IMR-90 (cell line): ENCODE measurements around the gene A1BG. TPM values are rescaled to one million over a fixed set of nuclear protein-coding genes. Genes with fewer than 3 reads are reported as not detected.

ENCODE experiments used
- ATAC-seq: fragments of 200-7000 bp; cut with Tn5 transposase; 2 replicates; pipeline ENCODE4 v1.9.1; 2020; ENCODE audit warnings: low read depth, mild to moderate bottlenecking, moderate library complexity
- BruUV-seq: library from RNA; stranded (reverse); fragments of 400-500 nt; replicated peaks from 2 replicates; lab custom pipeline; 2021; lab: Mats Ljungman, UMichigan
- CTCF ChIA-PET: fragments of 300-600 bp; formaldehyde crosslinking; extraction: SDS; loops from one replicate; lab custom pipeline; 2021; ENCODE audit warnings: antibody characterized with exemption; lab: Yijun Ruan, JAX
- POLR2A ChIA-PET: fragments of 300-600 bp; sonication (Branson Sonifier 250); formaldehyde crosslinking; loops from one replicate; lab custom pipeline; 2022; ENCODE audit warnings: antibody characterized with exemption; ENCODE audit not compliant: unreplicated experiment; lab: Charles Lee
- DNase-seq: peaks from one replicate; pipeline ENCODE4 v3.0.0; 2013
- H2AFZ ChIP-seq: replicated peaks from 2 replicates; pipeline ENCODE3; 2013; ENCODE audit warnings: low read length, mild to moderate bottlenecking; ENCODE audit not compliant: poor library complexity
- H2AK5ac ChIP-seq: 2 replicates; pipeline ENCODE4 v1.6.1; 2013; ENCODE audit warnings: low read depth, low read length, inconsistent platforms
- H2AK9ac ChIP-seq: replicated peaks from 2 replicates; pipeline ENCODE3; 2013; ENCODE audit warnings: mild to moderate bottlenecking, low read depth, low read length, moderate library complexity; ENCODE audit not compliant: poor library complexity
- H2BK120ac ChIP-seq: 2 replicates; pipeline ENCODE4 v1.6.1; 2013; ENCODE audit warnings: low read depth, low read length, inconsistent platforms
- H2BK15ac ChIP-seq: 3 replicates; pipeline ENCODE4 v1.6.1; 2013; ENCODE audit warnings: low read depth, low read length, inconsistent platforms
- H2BK20ac ChIP-seq: 2 replicates; pipeline ENCODE4 v1.6.1; 2013; ENCODE audit warnings: low read depth, mild to moderate bottlenecking, inconsistent platforms, low read length, moderate library complexity
- H2BK5ac ChIP-seq: 2 replicates; pipeline ENCODE4 v1.6.1; 2013; ENCODE audit warnings: mild to moderate bottlenecking, low read depth, low read length, inconsistent platforms; ENCODE audit not compliant: poor library complexity, severe bottlenecking
- H3K14ac ChIP-seq: replicated peaks from 2 replicates; pipeline ENCODE4 v1.6.1; 2013; ENCODE audit warnings: low read depth, low read length, inconsistent platforms
- H3K18ac ChIP-seq: 2 replicates; pipeline ENCODE4 v1.6.1; 2013; ENCODE audit warnings: low read depth, low read length, control low read depth
- H3K23ac ChIP-seq: 2 replicates; pipeline ENCODE4 v1.6.1; 2013; ENCODE audit warnings: low read depth, low read length, inconsistent platforms
- H3K27ac ChIP-seq: 2 replicates; pipeline ENCODE4 v1.5.1; 2013; ENCODE audit warnings: mild to moderate bottlenecking, control low read depth, low read length; ENCODE audit not compliant: insufficient read depth
- H3K27me3 ChIP-seq: 2 replicates; pipeline ENCODE4 v1.6.1; 2013; ENCODE audit warnings: low read length; ENCODE audit not compliant: control insufficient read depth, insufficient read depth
- H3K36me3 ChIP-seq: 2 replicates; pipeline ENCODE4 v1.6.1; 2013; ENCODE audit warnings: low read length, mixed read lengths; ENCODE audit not compliant: control insufficient read depth, insufficient read depth
- H3K4ac ChIP-seq: 2 replicates; pipeline ENCODE4 v1.6.1; 2013; ENCODE audit warnings: low read depth, low read length, inconsistent platforms
- H3K4me1 ChIP-seq: 2 replicates; pipeline ENCODE4 v1.6.1; 2013; ENCODE audit warnings: low read length, mixed read lengths; ENCODE audit not compliant: control insufficient read depth, insufficient read depth
- H3K4me2 ChIP-seq: 2 replicates; pipeline ENCODE4 v1.6.1; 2013; ENCODE audit warnings: low read depth, mild to moderate bottlenecking, control low read depth, low read length, moderate library complexity
- H3K4me3 ChIP-seq: 2 replicates; pipeline ENCODE4 v1.5.1; 2013; ENCODE audit warnings: low read depth, mild to moderate bottlenecking, control low read depth, low read length, moderate library complexity; ENCODE audit not compliant: insufficient read depth
- H3K56ac ChIP-seq: 2 replicates; pipeline ENCODE4 v1.6.1; 2013; ENCODE audit warnings: low read length, inconsistent platforms; ENCODE audit not compliant: insufficient read depth; ENCODE audit errors: extremely low read depth
- H3K79me1 ChIP-seq, 2 experiments: 2 replicates each; pipeline ENCODE4 v1.6.1; 2013; ENCODE audit warnings: low read length in 2 of 2, inconsistent platforms in 1 of 2, low read depth in 1 of 2
- H3K9ac ChIP-seq: 2 replicates; pipeline ENCODE4 v1.6.1; 2013; ENCODE audit warnings: low read depth, low read length, control low read depth
- H3K9me1 ChIP-seq: 2 replicates; pipeline ENCODE4 v1.6.1; 2013; ENCODE audit warnings: low read length, inconsistent platforms; ENCODE audit not compliant: insufficient read depth
- H3K9me3 ChIP-seq: 2 replicates; pipeline ENCODE4 v1.6.1; 2013; ENCODE audit warnings: low read length; ENCODE audit not compliant: control insufficient read depth, insufficient read depth
- H4K20me1 ChIP-seq: 2 replicates; pipeline ENCODE4 v1.6.1; 2013; ENCODE audit warnings: low read length, inconsistent platforms; ENCODE audit not compliant: insufficient read depth
- H4K5ac ChIP-seq: 2 replicates; pipeline ENCODE4 v1.6.1; 2013; ENCODE audit warnings: mild to moderate bottlenecking, low read depth, low read length, control low read depth
- H4K8ac ChIP-seq, 2 experiments: 2 replicates each; pipeline ENCODE4 v1.6.1; 2013; ENCODE audit warnings: low read depth in 2 of 2, low read length in 2 of 2, control low read depth in 1 of 2, inconsistent platforms in 1 of 2
- H4K91ac ChIP-seq: 2 replicates; pipeline ENCODE4 v1.6.1; 2013; ENCODE audit warnings: low read depth, low read length, inconsistent platforms; ENCODE audit not compliant: insufficient read depth
- BHLHE40 ChIP-seq: fragments of 150-350 bp; IDR thresholded peaks from 2 replicates; pipeline ENCODE4 v1.6.1; 2016; ENCODE audit warnings: mild to moderate bottlenecking, low read depth, low read length
- CEBPB ChIP-seq: IDR thresholded peaks from 2 replicates; pipeline ENCODE4 v1.6.1; 2012; ENCODE audit warnings: low read depth, low read length, improper control_type of control experiment
- CHD1 ChIP-seq: IDR thresholded peaks from 2 replicates; pipeline ENCODE4 v1.6.1; 2012; ENCODE audit warnings: low read depth, low read length, improper control_type of control experiment
- FOS ChIP-seq: fragments of 150-350 bp; IDR thresholded peaks from 2 replicates; pipeline ENCODE4 v1.6.1; 2016; ENCODE audit warnings: low read depth, low read length
- MAFK ChIP-seq: IDR thresholded peaks from 2 replicates; pipeline ENCODE4 v1.6.1; 2012; ENCODE audit warnings: low read depth, low read length, improper control_type of control experiment
- MAZ ChIP-seq: IDR thresholded peaks from 2 replicates; pipeline ENCODE4 v1.6.1; 2012; ENCODE audit warnings: low read depth, mild to moderate bottlenecking, low read length, improper control_type of control experiment, moderate library complexity, borderline replicate concordance
- MXI1 ChIP-seq: IDR thresholded peaks from 2 replicates; pipeline ENCODE4 v1.6.1; 2012; ENCODE audit warnings: low read depth, mild to moderate bottlenecking, low read length, moderate library complexity, borderline replicate concordance
- NFE2L2 ChIP-seq: fragments of 150-350 bp; IDR thresholded peaks from 2 replicates; pipeline ENCODE4 v1.6.1; 2016; ENCODE audit warnings: low read depth, mild to moderate bottlenecking, low read length
- POLR2A ChIP-seq: IDR thresholded peaks from 2 replicates; pipeline ENCODE4 v1.6.1; 2012; ENCODE audit warnings: mild to moderate bottlenecking, low read depth, low read length
- RAD21 ChIP-seq: IDR thresholded peaks from 2 replicates; pipeline ENCODE4 v1.6.1; 2012; ENCODE audit warnings: low read length, improper control_type of control experiment
- RCOR1 ChIP-seq: IDR thresholded peaks from 2 replicates; pipeline ENCODE4 v1.6.1; 2012; ENCODE audit warnings: mild to moderate bottlenecking, low read length, improper control_type of control experiment; ENCODE audit not compliant: insufficient replicate concordance
- RFX5 ChIP-seq: IDR thresholded peaks from 2 replicates; pipeline ENCODE4 v1.8.0; 2012; ENCODE audit warnings: low read depth, mild to moderate bottlenecking, low read length, moderate library complexity
- SMC3 ChIP-seq: fragments of 150-350 bp; IDR thresholded peaks from 2 replicates; pipeline ENCODE4 v1.6.1; 2016; ENCODE audit warnings: low read depth, mild to moderate bottlenecking, antibody characterized with exemption, low read length, moderate library complexity
- WGBS, 2 experiments: methylation state at CpG; one replicate each; pipeline versions ENCODE4 v1.1.5 to v1.1.7; 2013; ENCODE audit warnings: missing lambda C conversion rate in 2 of 2; ENCODE audit not compliant: insufficient read length in 1 of 2; ENCODE audit errors: extremely low coverage in 2 of 2; 5-methylcytosine and 5-hydroxymethylcytosine counted together
- dilution Hi-C: fragments of 300-500 bp; cut with HindIII; formaldehyde crosslinking; loops from one replicate; pipeline ENCODE4 v1.14.3; 2018; ENCODE audit warnings: low sequenced_read_pairs; ENCODE audit not compliant: unreplicated experiment
- in situ Hi-C: fragments of 300-500 bp; cut with MboI; formaldehyde crosslinking; loops from 3 replicates; pipeline ENCODE4 v1.14.3; 2019; ENCODE audit warnings: low sequenced_read_pairs, inconsistent platforms, mixed read lengths
- intact Hi-C: fragments of 100-400 bp; cut with micrococcal nuclease; formaldehyde crosslinking; loops from 2 replicates; pipeline ENCODE4 v1.10.0; 2022
- polyA plus RNA-seq, 3 experiments: library from polyadenylated mRNA; depleted of rRNA; stranded (reverse); fragments of >200 nt; gene quantifications; 2 replicates each; pipeline ENCODE4 v1.2.3, GENCODE V29; 2012; ENCODE audit warnings: low replicate concordance in 1 of 3
- total RNA-seq: library from RNA; depleted of rRNA; stranded (reverse); fragments of >200 nt; gene quantifications from 2 replicates; pipeline ENCODE4 v1.2.3, GENCODE V29; 2012
- TF ChIP-seq, protein P1 (sequence below): fragments of 150-350 bp; IDR thresholded peaks from 2 replicates; pipeline ENCODE4 v1.6.1; 2016; ENCODE audit warnings: low read depth, mild to moderate bottlenecking, low read length, moderate library complexity, borderline replicate concordance
- TF ChIP-seq, protein P2 (sequence below): fragments of 150-350 bp; IDR thresholded peaks from 2 replicates; pipeline ENCODE4 v1.6.1; 2017; ENCODE audit warnings: mild to moderate bottlenecking, antibody characterized with exemption, low read length, low read depth
- TF ChIP-seq, protein P3 (sequence below): conservative IDR thresholded peaks from 2 replicates; pipeline ENCODE4 v1.5.1; 2012; ENCODE audit warnings: mild to moderate bottlenecking, low read depth, low read length, improper control_type of control experiment

Gene A1BG
- total and polyA plus RNA-seq, 2 of the 4 experiments (the other 2 are of a cell fraction): 4.5 to 54.5 TPM

DNA sequence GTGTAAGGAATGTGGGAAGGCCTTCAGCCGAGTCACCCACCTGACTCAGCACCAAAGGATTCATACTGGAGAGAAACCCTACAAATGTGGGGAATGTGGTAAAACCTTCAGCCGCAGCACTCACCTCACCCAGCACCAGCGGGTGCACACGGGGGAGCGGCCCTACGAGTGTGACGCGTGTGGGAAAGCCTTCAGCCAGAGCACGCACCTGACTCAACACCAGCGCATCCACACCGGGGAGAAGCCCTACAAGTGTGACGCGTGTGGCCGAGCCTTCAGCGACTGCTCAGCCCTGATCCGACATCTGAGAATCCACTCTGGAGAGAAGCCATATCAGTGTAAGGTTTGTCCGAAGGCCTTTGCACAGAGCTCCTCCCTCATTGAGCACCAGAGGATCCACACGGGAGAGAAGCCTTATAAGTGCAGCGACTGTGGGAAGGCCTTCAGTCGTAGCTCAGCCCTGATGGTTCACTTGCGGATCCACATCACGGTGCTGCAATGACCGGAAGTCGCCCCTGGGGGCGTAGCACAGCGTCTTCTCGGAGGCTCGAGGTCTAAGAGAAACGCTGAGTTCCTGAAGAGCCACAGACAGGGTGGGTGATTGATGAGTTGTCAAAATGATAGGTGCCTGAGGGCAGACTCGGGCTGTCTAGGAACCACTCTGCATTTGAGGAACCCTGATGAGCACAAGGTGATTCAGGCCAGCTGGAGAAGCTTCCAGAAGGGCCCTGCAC is 14.3 kb downstream of the A1BG start:
- CTCF ChIA-PET: no interaction called here
- no TSS peak for BruUV-seq
- no peak overlapping the region for H3K23ac ChIP-seq
- no peak for ATAC-seq
- DNase-seq: peak; percentile 7
- no peak overlapping the region for H2BK5ac ChIP-seq
- intact Hi-C loops (no loop called here), in situ Hi-C loops (no loop called here), dilution Hi-C loops (no loop called here)
- H2AFZ ChIP-seq: no peak overlapping the region
- POLR2A ChIA-PET: no interaction called here
- no peak overlapping the region for H3K4ac ChIP-seq
- H3K4me1 ChIP-seq: no peaks in the 10 kb centered on the region
- H3K14ac ChIP-seq: no peak overlapping the region
- no peak overlapping the region for H2AK5ac ChIP-seq
- H3K9me3 ChIP-seq: peaks cover 15% of the 10 kb centered on the region
- no peak overlapping the region for H3K9ac ChIP-seq
- H3K18ac ChIP-seq: no peak overlapping the region
- no peak overlapping the region for H3K27ac ChIP-seq
- peaks cover 47% of the 10 kb centered on the region for H3K36me3 ChIP-seq
- H2AK9ac ChIP-seq: peak overlapping the region; percentile 37
- no peaks in the 10 kb centered on the region for H3K27me3 ChIP-seq
- no peak overlapping the region for H3K56ac ChIP-seq
- H4K91ac ChIP-seq: no peak overlapping the region
- no peak overlapping the region for H4K5ac ChIP-seq
- TF ChIP-seq POLR2A (no peak), RCOR1 (no peak), MAFK (no peak), RAD21 (no peak), CHD1 (no peak), SMC3 (no peak), RFX5 (no peak), MXI1 (no peak), NFE2L2 (no peak), MAZ (no peak), CEBPB (no peak), BHLHE40 (no peak), FOS (no peak)
- TF ChIP-seq, protein P1, sequence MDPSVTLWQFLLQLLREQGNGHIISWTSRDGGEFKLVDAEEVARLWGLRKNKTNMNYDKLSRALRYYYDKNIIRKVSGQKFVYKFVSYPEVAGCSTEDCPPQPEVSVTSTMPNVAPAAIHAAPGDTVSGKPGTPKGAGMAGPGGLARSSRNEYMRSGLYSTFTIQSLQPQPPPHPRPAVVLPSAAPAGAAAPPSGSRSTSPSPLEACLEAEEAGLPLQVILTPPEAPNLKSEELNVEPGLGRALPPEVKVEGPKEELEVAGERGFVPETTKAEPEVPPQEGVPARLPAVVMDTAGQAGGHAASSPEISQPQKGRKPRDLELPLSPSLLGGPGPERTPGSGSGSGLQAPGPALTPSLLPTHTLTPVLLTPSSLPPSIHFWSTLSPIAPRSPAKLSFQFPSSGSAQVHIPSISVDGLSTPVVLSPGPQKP: no peak
- TF ChIP-seq, protein P2, sequence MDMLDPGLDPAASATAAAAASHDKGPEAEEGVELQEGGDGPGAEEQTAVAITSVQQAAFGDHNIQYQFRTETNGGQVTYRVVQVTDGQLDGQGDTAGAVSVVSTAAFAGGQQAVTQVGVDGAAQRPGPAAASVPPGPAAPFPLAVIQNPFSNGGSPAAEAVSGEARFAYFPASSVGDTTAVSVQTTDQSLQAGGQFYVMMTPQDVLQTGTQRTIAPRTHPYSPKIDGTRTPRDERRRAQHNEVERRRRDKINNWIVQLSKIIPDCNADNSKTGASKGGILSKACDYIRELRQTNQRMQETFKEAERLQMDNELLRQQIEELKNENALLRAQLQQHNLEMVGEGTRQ: no peak
- TF ChIP-seq, protein P3, sequence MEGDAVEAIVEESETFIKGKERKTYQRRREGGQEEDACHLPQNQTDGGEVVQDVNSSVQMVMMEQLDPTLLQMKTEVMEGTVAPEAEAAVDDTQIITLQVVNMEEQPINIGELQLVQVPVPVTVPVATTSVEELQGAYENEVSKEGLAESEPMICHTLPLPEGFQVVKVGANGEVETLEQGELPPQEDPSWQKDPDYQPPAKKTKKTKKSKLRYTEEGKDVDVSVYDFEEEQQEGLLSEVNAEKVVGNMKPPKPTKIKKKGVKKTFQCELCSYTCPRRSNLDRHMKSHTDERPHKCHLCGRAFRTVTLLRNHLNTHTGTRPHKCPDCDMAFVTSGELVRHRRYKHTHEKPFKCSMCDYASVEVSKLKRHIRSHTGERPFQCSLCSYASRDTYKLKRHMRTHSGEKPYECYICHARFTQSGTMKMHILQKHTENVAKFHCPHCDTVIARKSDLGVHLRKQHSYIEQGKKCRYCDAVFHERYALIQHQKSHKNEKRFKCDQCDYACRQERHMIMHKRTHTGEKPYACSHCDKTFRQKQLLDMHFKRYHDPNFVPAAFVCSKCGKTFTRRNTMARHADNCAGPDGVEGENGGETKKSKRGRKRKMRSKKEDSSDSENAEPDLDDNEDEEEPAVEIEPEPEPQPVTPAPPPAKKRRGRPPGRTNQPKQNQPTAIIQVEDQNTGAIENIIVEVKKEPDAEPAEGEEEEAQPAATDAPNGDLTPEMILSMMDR: no peak
- no peak overlapping the region for H3K4me3 ChIP-seq
- peaks cover 25 to 49% of the 10 kb centered on the region in 2 experiments for H3K79me1 ChIP-seq
- peaks cover 12% of the 10 kb centered on the region; the same call in 1 of the 2 replicates for H4K20me1 ChIP-seq
- 72% methylated on average over 19 of the region's 30 CpGs; no CpG with 5 or more reads in 1 of the 2 experiments for WGBS, 2 experiments
- H2BK15ac ChIP-seq: no peak overlapping the region
- H4K8ac ChIP-seq: no peak overlapping the region
- H2BK120ac ChIP-seq: no peak overlapping the region
- no peak overlapping the region for H3K4me2 ChIP-seq
- H2BK20ac ChIP-seq: no peak overlapping the region
- H3K9me1 ChIP-seq: peaks cover 10% of the 10 kb centered on the region; the same call in 1 of the 2 replicates
